Measurements from ENCODE around the gene SESN1.

Gene SESN1

GRCh38 chr6:108944707-108945680 lies 149.7 kb downstream of the SESN1 start:
- TF ChIP-seq EZH2 (IDR thresholded peaks at IDR 0.05; ENCODE audit: borderline replicate concordance, low read depth, low read length, severe bottlenecking) (no peak), CTCF (IDR thresholded peaks at IDR 0.05; ENCODE audit: borderline replicate concordance, extremely low read depth, low read length, poor library complexity, severe bottlenecking) (no peak)
- no peak for ATAC-seq (ENCODE audit: insufficient read depth, low read depth)
- H3K79me2 ChIP-seq (ENCODE audit: insufficient read depth, low read length) = no peaks in the 10 kb centered on the region
- H3K27ac ChIP-seq (ENCODE audit: low read length) = peak overlapping the region; percentile 42; the same call in 1 of the 2 replicates
- H3K9me3 ChIP-seq (ENCODE audit: insufficient read depth, low read length, severe bottlenecking) = no peaks in the 10 kb centered on the region
- no peak overlapping the region for H3K4me2 ChIP-seq (ENCODE audit: insufficient read depth, low read length)
- H3K36me3 ChIP-seq (ENCODE audit: insufficient read depth, low read length) = no peaks in the 10 kb centered on the region
- no peak overlapping the region; the same call in 1 of the 2 replicates for H2AFZ ChIP-seq (ENCODE audit: low read depth, low read length)
- no peaks in the 10 kb centered on the region for H4K20me1 ChIP-seq (ENCODE audit: insufficient read depth, low read length)
- H3K9ac ChIP-seq (ENCODE audit: low read depth, low read length) = no peak overlapping the region
- H3K4me3 ChIP-seq (ENCODE audit: low read depth in 1 of 2, low read length in 2 of 2) = no peak overlapping the region
- no peak for DNase-seq
- H3K4me1 ChIP-seq (ENCODE audit: insufficient read depth, low read length) = peaks cover 33% of the 10 kb centered on the region
- H3K27me3 ChIP-seq (ENCODE audit: insufficient read depth, low read length, poor library complexity) = no peaks in the 10 kb centered on the region

GRCh38 chr6:108944071-108944470 lies 150.6 kb downstream of the SESN1 start:
- Histone ChIP-seq H3K36me3 (ENCODE audit: insufficient read depth, low read length) (no peaks in the 10 kb centered on the region), H3K9ac (ENCODE audit: low read depth, low read length) (no peak overlapping the region), H3K27ac (ENCODE audit: low read length) (peak overlapping the region; percentile 42), H3K4me3 (ENCODE audit: low read depth in 1 of 2, low read length in 2 of 2) (no peak overlapping the region), H4K20me1 (ENCODE audit: insufficient read depth, low read length) (no peaks in the 10 kb centered on the region), H3K79me2 (ENCODE audit: insufficient read depth, low read length) (no peaks in the 10 kb centered on the region), H3K9me3 (ENCODE audit: insufficient read depth, low read length, severe bottlenecking) (peaks cover 4% of the 10 kb centered on the region), H3K27me3 (ENCODE audit: insufficient read depth, low read length, poor library complexity) (no peaks in the 10 kb centered on the region), H2AFZ (ENCODE audit: low read depth, low read length) (no peak overlapping the region; the same call in 1 of the 2 replicates), H3K4me1 (ENCODE audit: insufficient read depth, low read length) (peaks cover 33% of the 10 kb centered on the region), H3K4me2 (ENCODE audit: insufficient read depth, low read length) (no peak overlapping the region)
- TF ChIP-seq CTCF (IDR thresholded peaks at IDR 0.05; ENCODE audit: borderline replicate concordance, extremely low read depth, low read length, poor library complexity, severe bottlenecking) (peak; percentile 12), EZH2 (IDR thresholded peaks at IDR 0.05; ENCODE audit: borderline replicate concordance, low read depth, low read length, severe bottlenecking) (no peak)
- DNase-seq (no peak), ATAC-seq (ENCODE audit: insufficient read depth, low read depth) (no peak)

GRCh38 chr6:108942556-108943492 lies 151.8 kb downstream of the SESN1 start:
- no peaks in the 10 kb centered on the region for H3K36me3 ChIP-seq (ENCODE audit: insufficient read depth, low read length)
- H3K27ac ChIP-seq (ENCODE audit: low read length) = peak overlapping the region; percentile 79
- peaks cover 33% of the 10 kb centered on the region for H3K4me1 ChIP-seq (ENCODE audit: insufficient read depth, low read length)
- no peaks in the 10 kb centered on the region for H4K20me1 ChIP-seq (ENCODE audit: insufficient read depth, low read length)
- no peaks in the 10 kb centered on the region for H3K27me3 ChIP-seq (ENCODE audit: insufficient read depth, low read length, poor library complexity)
- no peak for TF ChIP-seq CTCF (IDR thresholded peaks at IDR 0.05; ENCODE audit: borderline replicate concordance, extremely low read depth, low read length, poor library complexity, severe bottlenecking)
- TF ChIP-seq EZH2 (IDR thresholded peaks at IDR 0.05; ENCODE audit: borderline replicate concordance, low read depth, low read length, severe bottlenecking) = no peak
- no peaks in the 10 kb centered on the region for H3K79me2 ChIP-seq (ENCODE audit: insufficient read depth, low read length)
- H3K9me3 ChIP-seq (ENCODE audit: insufficient read depth, low read length, severe bottlenecking) = peaks cover 4% of the 10 kb centered on the region
- ATAC-seq (ENCODE audit: insufficient read depth, low read depth) (peak; percentile 98), DNase-seq (peak; percentile 85)
- peak overlapping the region in 1 of 2 experiments; percentile 48; a peak in 3 of 4 replicates for H3K4me3 ChIP-seq (ENCODE audit: low read depth in 1 of 2, low read length in 2 of 2)
- peak overlapping the region; percentile 63 for H3K4me2 ChIP-seq (ENCODE audit: insufficient read depth, low read length)
- H2AFZ ChIP-seq (ENCODE audit: low read depth, low read length) = peak overlapping the region; percentile 68
- H3K9ac ChIP-seq (ENCODE audit: low read depth, low read length) = peak overlapping the region; percentile 42

All from DND-41 (cell line).